Activated B cell treated with CpG ODN at 0.5 μM for 24 hours (primary cell): Measurements from ENCODE around the gene KRT77. TPM values are rescaled to one million over a fixed set of nuclear protein-coding genes. Genes with fewer than 3 reads are reported as not detected.

Experiments
- ATAC-seq: fragments of 200-7000 bp; cut with Tn5 transposase; one replicate; pipeline ENCODE4 v1.10.0; 2021; ENCODE audit warnings: low read depth, mild to moderate bottlenecking, moderate library complexity
- CTCF ChIA-PET: fragments of 350-600 bp; sonication (Branson Sonifier 250); formaldehyde crosslinking; loops from one replicate; lab custom pipeline; 2021; ENCODE audit warnings: antibody characterized with exemption; lab: Charles Lee
- POLR2A ChIA-PET: fragments of 350-600 bp; sonication (Branson Sonifier 250); formaldehyde crosslinking; loops from one replicate; lab custom pipeline; 2021; ENCODE audit warnings: antibody characterized with exemption; lab: Charles Lee
- DNase-seq: peaks from one replicate; pipeline ENCODE4 v3.0.0; 2022
- H3K27ac Mint-ChIP-seq: one replicate; pipeline ENCODE4 v1.8.0; 2020; ENCODE audit warnings: mixed read lengths
- H3K27me3 Mint-ChIP-seq: one replicate; pipeline ENCODE4 v1.8.0; 2021; ENCODE audit warnings: mixed read lengths
- H3K36me3 Mint-ChIP-seq: one replicate; pipeline ENCODE4 v1.8.0; 2021; ENCODE audit warnings: low read depth, mixed read lengths
- H3K4me1 Mint-ChIP-seq: one replicate; pipeline ENCODE4 v1.8.0; 2021; ENCODE audit warnings: mixed read lengths
- H3K4me3 Mint-ChIP-seq: one replicate; pipeline ENCODE4 v1.8.0; 2020; ENCODE audit warnings: mild to moderate bottlenecking, mixed read lengths
- H3K9me3 Mint-ChIP-seq: one replicate; pipeline ENCODE4 v1.8.0; 2020; ENCODE audit warnings: mixed read lengths
- CTCF ChIP-seq: fragments of 200-600 bp; IDR thresholded peaks from one replicate; pipeline ENCODE4 v1.8.0; 2022; ENCODE audit warnings: antibody characterized with exemption, mild to moderate bottlenecking
- intact Hi-C: fragments of 100-400 bp; cut with micrococcal nuclease; formaldehyde crosslinking; loops from one replicate; pipeline ENCODE4 v1.15.1; 2024
- total RNA-seq: library from RNA; stranded (reverse); gene quantifications from 2 replicates; pipeline ENCODE4 v1.2.3, GENCODE V29; 2022

The KRT77 gene
- total RNA-seq, 1 donor from 2014 or later = not detected

- no peak overlapping the region for H3K27ac Mint-ChIP-seq
Observed at GRCh38 chr12:52659951-52660350, 43.4 kb downstream of the KRT77 start.

GRCh38 chr12:52659395-52659794 is 43.9 kb downstream of the KRT77 start:
- no peak for TF ChIP-seq CTCF
- Mint-ChIP-seq H3K27ac (no peak overlapping the region), H3K36me3 (no peaks in the 10 kb centered on the region), H3K4me3 (no peak overlapping the region), H3K9me3 (no peaks in the 10 kb centered on the region), H3K4me1 (no peaks in the 10 kb centered on the region), H3K27me3 (peaks cover 13% of the 10 kb centered on the region)
- ChIA-PET POLR2A (no interaction called here), CTCF (no interaction called here)
- ATAC-seq (no peak), DNase-seq (no peak)
- intact Hi-C loops = no loop called here

More at GRCh38 chr12:52659951-52660350, 43.4 kb downstream of the KRT77 start:
- ChIA-PET POLR2A (no interaction called here), CTCF (no interaction called here)
- DNase-seq = no peak
- Mint-ChIP-seq H3K9me3 (no peaks in the 10 kb centered on the region), H3K27me3 (peaks cover 13% of the 10 kb centered on the region), H3K4me3 (no peak overlapping the region), H3K4me1 (no peaks in the 10 kb centered on the region), H3K36me3 (no peaks in the 10 kb centered on the region)
- TF ChIP-seq CTCF = no peak
- no peak for ATAC-seq
- intact Hi-C loops = no loop called here

GRCh38 chr12:52658196-52658595 is 45.1 kb downstream of the KRT77 start:
- ChIA-PET POLR2A (no interaction called here), CTCF (no interaction called here)
- Mint-ChIP-seq H3K4me1 (no peaks in the 10 kb centered on the region), H3K9me3 (no peaks in the 10 kb centered on the region), H3K4me3 (no peak overlapping the region), H3K36me3 (no peaks in the 10 kb centered on the region), H3K27ac (no peak overlapping the region), H3K27me3 (peaks cover 10% of the 10 kb centered on the region)
- ATAC-seq (no peak), DNase-seq (no peak)
- intact Hi-C loops = no loop called here
- TF ChIP-seq CTCF = no peak

GRCh38 chr12:52657250-52657902 is 45.9 kb downstream of the KRT77 start:
- no peak for DNase-seq
- Mint-ChIP-seq H3K27me3 (peaks cover 10% of the 10 kb centered on the region), H3K36me3 (no peaks in the 10 kb centered on the region), H3K9me3 (no peaks in the 10 kb centered on the region), H3K4me1 (no peaks in the 10 kb centered on the region), H3K4me3 (no peak overlapping the region), H3K27ac (no peak overlapping the region)
- intact Hi-C loops = no loop called here
- ChIA-PET CTCF (no interaction called here), POLR2A (no interaction called here)
- TF ChIP-seq CTCF = no peak
- ATAC-seq = no peak

GRCh38 chr12:52656616-52657015 is 46.7 kb downstream of the KRT77 start:
- ChIA-PET POLR2A (no interaction called here), CTCF (no interaction called here)
- intact Hi-C loops = no loop called here
- DNase-seq (no peak), ATAC-seq (no peak)
- H3K27ac Mint-ChIP-seq = no peak overlapping the region
- H3K9me3 Mint-ChIP-seq = no peaks in the 10 kb centered on the region
- no peak overlapping the region for H3K4me3 Mint-ChIP-seq
- peaks cover 8% of the 10 kb centered on the region for H3K27me3 Mint-ChIP-seq
- no peaks in the 10 kb centered on the region for H3K4me1 Mint-ChIP-seq
- no peak for TF ChIP-seq CTCF
- no peaks in the 10 kb centered on the region for H3K36me3 Mint-ChIP-seq
